GM21619 (cell line): ENCODE data around the gene CDKN3.

Experiments
- ATAC-seq: cut with Tn5 transposase; IDR thresholded peaks from one replicate; pipeline ENCODE4 v1.9.1; 2021; ENCODE audit not compliant: unreplicated experiment

The CDKN3 gene, protein sequence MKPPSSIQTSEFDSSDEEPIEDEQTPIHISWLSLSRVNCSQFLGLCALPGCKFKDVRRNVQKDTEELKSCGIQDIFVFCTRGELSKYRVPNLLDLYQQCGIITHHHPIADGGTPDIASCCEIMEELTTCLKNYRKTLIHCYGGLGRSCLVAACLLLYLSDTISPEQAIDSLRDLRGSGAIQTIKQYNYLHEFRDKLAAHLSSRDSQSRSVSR

DNA sequence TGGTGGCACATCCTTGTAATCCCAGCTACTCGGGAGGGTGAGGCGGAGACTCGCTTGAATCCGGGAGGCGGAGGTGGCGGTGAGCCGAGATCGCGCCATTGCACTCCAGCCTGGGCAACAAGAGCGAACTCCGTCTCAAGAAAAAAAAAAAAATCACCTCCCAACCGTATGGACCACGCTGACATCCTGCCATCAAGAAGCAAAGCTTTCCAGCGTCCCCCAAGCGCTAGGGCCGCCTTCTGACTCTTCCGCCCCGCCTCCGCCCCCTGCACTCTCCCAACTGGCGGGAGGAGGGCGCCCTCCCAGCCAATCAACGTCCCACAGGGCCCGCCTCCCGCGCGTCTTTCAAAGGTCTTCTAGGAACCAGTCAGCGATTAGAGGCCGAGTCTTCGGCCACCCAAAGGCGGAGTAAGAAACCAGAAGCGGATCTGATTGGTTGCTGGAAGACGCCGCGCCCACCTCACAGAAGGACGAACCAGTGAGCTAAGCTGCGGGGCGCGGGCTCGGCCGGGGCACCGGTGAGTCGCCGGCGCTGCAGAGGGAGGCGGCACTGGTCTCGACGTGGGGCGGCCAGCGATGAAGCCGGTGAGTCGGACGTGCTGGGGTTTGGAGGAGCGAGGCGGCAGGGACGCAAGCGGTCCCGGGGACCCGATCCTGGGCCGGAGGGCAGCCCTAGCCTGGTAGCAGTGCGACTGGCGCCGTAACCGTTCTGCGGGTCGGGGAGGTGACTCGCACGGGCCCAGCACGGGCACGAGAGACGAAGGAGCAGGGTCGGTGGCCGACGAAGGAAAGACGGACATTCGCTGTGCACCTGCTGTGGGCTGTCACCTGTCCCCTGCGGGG is at the start of gene CDKN3:
CDKN3 (plus strand) TSS at position 515 of the 843 bp plus-strand sequence; CDS start at position 577, 62 bp downstream.
- peak; percentile 96 for ATAC-seq

DNA sequence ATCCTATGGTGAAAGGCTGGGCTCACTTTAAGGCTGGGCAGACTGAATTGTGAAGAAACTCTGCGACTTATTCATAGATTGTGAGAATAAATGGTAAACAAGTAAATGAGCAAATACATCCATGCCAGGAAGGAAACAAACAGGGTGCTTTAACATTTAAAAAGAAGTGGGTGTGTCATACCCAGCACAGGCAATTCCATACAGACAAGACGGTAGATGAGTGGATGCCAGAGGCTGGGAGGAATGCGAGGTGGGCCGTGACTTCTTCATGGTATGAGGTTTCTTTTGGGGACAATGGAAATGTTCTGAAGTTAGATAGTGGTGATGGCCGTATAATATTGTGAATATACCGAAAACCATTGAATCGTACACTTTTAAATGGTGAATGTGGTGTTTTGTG is 49.8 kb upstream of the CDKN3 start:
- no peak for ATAC-seq

DNA sequence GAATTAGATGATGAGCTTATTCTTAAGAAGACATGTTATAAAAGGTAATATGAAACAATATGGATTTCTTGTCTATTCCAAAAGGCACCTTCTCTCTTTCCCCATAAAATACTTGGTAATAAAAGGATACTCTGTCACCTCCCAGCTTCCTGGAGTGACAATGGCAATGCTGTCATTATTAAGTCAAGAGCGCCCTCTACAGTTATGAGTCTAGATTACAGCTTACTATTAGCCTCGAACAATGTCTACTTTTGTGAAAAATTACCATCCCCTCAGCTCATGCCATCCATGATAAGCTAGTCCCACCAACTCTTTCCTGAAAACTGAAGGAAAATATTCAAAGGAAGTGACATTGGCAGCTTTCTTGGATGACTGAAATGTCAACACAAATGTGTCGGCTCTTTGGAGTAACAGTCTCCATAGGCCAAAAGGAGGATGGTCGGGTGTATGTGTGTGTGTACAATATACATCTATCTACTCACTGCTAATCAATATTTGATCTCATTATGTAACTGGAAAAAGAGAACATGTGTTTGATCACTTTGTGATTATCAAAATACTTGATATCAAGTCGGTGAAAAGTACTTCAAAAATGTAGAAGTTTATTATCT is 48.7 kb upstream of the CDKN3 start:
- peak; percentile 61 for ATAC-seq

DNA sequence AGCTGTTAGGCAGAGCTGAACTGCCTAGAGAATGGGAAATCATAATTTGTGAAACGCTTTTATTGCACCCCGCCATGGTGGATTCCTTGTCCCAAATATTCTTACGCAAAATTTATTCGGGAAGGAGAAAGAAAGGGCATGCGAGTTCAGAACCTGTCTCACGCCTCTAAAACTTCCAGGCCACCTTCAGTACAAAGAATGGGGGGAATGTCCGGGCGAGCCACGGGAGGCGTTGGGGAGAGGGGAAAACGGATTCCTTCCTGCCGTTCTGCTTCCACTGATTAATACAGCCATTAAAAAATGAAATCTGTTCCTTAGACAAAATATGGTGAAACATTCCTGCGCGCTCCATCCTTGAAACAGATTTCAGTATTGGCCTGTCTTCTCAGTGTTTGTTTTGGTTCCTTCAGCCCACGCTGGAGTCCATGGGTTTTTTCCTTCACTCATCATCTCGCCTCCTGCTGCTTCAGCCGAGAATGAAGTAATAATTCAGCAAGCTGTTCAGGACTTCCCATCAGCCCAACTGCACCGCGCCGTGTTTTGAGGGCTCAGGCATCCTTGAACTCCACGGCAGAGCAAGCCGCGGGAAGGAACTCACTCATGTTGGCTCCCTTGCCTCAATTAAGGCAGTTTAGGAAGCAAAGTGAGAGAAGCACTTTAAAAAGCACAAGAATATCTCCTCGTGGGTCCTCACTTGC is 47.7 kb upstream of the CDKN3 start:
- ATAC-seq = no peak

DNA sequence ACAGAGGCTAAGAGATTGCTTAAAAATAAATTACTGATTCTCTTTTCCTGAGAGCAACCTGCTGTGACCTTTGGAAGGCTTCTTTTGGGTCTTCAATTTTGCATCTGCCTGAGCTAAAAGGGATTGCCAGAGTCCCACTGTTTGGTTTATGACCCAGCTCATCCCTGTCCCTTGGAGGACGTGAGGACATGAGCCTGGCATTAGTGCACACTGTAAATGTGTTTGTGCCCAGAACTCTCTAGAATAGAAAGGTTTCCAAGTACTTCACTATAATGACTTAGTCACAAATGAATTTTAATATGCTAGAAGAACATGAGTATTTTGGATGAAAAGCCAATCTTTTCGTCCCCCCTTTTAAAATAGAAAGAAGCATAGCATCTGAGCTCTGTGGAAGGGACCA is 47.1 kb upstream of the CDKN3 start:
- ATAC-seq = no peak

DNA sequence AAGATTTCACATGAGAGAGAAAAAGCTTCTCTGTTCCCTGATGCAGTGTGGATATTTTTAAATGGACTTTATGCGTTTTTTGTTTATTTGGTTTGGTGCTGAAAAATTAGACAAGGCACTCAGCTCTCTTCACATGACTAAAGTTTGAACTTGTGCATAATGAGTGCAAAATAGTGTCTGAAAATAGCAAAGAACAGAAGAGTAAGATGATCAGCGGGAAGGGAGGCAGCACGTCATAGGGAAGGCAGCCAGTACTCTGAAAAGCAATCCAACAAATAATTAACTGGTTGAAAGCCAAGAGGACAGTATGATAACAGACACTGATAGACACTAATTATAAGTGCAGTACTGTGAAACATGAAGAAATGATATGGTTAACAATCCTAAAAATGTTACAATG is 46.6 kb upstream of the CDKN3 start:
- ATAC-seq = no peak

DNA sequence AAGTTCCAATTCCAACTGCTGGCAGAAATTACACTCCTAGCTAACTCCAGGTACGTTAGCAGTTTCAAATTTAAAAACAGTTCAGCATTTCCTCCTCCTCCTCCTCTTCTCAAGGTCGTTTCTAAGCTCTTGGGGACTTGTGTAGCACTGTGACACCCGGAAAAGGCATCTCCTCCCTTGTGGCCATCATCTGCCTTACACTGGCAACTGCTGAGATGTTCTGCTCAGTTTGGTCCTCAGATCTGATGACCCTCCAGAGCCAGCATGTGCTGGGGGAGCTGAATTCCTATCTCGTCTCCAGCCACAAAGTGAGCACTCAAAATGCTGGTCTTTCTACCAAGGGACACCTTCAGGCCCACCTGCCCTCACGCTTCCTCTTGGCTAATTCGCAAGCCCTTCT is 43.5 kb upstream of the CDKN3 start:
- no peak for ATAC-seq

DNA sequence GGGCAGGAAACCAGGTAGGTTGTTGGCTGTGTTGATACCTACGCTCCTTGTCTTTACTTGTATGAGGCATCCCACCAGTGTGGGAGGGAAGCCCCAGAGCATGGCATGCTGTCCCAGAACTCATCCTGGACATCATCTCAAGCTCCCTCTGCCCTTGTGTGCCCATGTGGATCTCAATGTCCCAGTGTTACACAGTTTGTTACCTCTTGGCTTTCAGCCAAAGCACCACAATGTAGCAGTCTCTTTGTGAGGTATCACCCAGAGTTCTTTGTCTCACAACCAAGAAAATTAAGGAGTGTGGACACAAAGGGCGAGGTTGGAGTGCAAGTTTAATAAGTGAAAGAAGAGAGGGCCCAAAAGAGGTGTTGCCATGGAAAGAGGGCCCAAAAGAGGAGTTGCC is 43.1 kb upstream of the CDKN3 start:
- no peak for ATAC-seq

DNA sequence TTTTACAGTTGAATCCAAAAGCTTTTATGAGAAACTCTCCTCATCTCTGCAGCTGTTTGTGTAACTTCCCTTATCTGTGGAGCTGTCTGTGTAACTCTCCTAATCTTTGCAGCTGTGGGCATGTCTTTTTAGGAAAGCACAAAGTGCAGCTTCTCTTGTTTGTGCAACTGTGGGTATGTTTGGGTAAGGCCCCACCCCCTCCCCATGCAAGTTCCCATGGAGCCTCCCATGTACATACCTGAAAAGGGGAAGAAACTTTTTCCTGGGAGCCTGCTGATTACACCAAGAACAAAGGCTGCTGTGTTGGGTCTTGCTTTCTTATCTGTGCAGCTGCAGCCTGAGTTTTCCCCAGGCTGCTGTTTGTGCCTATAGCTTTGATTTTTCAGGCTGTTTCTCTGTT is 42.7 kb upstream of the CDKN3 start:
- no peak for ATAC-seq

DNA sequence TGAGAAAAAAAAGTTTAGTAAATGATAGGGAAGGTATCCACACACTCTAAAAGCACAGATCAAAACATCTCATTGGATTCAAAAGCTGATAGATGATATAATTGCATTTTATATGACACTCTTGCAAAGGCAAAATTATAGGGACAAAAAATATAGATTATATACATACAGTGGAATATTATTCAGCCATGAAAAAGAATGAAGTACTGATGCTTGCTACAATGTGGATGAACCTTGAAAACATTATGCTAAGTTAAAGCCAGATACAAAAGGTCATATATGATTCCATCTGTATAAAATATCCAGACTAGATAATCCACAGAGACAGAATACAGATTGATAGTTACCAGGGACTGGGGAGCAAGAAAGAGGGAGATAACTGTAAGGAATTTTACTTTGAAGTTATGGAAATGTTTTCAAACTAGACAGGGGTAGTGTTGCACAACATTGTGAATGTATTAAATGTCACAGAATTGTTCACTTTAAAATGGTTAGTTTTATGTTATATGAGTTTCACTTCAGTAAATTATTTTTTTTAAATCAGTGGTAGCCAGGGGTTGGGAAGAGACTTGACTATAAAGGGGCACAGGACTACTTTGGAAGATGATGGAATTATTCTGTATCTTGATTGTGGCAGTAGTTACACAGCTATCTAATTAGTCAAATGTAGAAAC is 41.7 kb upstream of the CDKN3 start:
- ATAC-seq = no peak

DNA sequence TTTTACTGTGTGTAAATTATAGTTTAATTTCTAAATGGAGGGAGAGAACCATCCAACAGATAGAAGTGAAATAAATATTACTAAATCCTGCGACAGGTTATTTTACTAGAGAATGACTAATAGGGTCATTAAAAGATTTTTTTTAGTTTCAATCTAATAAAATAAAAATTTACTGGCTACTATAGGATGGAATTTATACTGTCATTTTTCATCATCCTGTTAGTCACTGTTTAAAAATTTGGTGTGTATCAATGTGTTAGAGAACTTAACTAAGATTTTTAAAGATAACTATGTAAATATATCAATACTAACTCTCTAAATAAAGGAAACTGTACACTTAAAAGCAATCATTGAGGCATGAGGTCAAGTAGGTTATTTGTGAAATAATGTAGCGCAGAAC is 41.1 kb upstream of the CDKN3 start:
- ATAC-seq = no peak

DNA sequence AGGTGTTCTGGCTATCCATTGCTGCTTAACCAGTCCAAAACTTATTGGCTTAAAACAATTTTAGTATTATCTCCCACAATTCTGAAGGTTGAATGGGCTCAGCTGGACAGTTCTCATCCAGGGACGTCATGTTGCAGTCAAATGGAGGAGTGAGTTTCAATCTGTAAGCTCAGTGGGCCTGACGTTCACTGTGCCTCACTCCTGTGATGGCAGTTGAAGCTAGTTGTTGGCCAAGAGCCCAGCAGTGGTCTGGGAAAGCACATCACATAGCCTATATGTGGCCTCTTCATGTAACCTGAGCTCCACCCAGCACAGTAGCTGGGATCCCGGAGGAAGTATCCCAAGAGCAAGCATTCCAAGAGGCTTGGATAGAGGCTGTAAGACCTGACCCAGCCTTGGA is 40.6 kb upstream of the CDKN3 start:
- no peak for ATAC-seq

DNA sequence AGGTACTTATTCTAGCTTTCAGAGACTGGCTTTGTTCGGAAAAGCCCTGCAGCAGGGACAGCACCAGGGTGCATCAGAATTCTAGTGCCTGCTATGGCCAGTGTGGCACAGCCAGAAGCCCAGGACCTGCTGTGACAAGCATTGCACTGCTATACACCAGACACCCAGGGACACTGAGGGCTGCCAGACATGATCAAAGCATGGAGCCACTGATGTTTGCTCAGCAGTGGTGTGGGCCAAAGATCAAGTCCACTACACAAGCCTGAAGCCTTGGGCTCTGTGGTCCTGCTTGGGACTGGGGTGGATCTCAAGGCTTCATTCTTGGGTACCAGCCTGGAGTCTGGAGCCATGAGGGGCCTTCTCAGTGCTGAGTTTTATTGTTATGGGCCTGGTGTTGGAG is 36.1 kb upstream of the CDKN3 start:
- ATAC-seq = no peak

DNA sequence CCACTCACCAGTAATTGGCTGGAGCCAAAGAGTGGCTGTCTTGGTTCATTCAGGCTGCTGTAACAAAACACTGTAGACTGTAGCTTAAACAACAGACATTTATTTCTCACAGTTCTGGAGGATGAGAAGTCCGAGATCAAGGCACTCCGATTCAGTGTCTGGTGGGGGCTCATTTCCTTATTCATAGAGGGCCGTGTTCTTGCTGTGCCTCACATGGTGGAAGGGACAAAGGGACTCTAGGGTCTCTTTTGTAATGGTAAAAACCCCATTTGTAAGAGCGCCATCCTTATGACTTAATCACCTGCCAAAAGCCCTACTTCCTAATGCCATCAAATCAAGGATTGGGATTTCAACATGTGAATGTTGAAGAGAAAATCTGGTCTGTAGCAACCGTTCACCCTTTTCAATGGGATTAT is 34.7 kb upstream of the CDKN3 start:
- no peak for ATAC-seq

DNA sequence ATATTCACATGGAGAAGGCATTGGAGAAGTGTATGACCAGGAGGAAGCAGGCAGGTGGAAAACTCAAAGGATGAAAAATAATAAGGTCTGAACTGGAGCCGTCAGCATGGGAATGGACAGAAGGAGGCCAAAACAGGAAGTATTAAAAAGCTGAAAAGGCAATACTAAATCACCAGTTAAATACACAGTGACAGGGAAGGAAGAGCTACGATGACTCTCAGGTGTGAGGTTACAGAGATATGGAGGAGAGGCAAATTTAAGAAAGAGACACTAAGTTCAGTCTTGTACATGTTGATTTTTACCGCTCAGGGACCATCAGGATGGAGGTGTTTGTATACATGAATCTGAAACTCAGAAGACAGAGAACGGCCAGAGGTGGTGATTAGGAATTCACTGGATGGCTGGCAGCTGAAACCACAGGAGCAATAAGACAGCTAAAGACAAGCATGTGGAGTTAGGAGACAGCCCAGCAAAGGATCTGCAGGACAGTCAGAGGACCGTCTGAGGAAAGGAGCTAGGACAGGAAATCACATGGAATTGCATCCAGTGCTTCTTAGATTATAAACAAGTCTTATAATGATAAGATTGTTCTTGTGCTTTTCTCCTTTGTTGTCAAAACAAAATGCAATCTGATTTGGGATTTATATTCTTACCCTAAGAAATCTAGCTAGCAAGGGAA is 33.9 kb upstream of the CDKN3 start:
- ATAC-seq = no peak

DNA sequence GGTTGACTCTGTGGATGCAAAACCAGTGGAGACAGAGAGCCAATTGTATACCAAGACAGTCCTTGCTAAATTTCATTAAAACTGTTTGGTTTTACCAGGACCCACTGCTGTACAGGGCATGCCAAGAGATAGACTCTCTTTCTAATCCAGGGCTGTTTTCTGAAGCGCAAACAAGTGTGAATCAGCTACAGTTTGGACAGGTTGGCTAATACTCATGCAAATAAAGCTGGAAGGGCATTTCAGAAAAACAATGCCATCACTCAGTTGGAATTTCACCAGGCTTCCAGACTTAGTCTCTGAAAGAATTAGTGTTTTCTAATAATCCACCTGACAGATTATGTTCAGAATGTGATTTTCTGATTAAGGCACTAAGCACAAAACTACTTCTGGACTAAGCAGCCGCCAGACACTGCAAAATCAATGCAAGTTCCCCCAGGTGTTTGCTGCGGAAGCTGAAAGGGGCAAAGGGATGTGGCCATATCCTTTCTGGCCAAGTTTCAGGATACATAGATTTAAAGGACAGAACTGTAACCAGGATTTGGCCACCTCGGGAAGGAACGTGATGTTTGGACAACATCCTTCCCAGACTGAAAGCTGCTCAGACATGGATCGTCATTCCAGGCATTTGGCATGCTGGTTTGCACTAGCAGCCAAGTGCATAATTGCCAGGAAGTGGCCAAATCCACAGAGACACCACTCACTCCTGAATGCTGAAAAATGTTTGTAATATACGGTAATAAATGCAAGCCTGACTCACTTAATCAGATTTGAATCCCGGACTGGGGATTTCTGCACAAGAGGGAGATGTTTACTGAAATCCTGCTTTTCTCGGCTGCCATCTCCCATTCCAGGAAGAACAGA is 32.0 kb upstream of the CDKN3 start:
- ATAC-seq = no peak

DNA sequence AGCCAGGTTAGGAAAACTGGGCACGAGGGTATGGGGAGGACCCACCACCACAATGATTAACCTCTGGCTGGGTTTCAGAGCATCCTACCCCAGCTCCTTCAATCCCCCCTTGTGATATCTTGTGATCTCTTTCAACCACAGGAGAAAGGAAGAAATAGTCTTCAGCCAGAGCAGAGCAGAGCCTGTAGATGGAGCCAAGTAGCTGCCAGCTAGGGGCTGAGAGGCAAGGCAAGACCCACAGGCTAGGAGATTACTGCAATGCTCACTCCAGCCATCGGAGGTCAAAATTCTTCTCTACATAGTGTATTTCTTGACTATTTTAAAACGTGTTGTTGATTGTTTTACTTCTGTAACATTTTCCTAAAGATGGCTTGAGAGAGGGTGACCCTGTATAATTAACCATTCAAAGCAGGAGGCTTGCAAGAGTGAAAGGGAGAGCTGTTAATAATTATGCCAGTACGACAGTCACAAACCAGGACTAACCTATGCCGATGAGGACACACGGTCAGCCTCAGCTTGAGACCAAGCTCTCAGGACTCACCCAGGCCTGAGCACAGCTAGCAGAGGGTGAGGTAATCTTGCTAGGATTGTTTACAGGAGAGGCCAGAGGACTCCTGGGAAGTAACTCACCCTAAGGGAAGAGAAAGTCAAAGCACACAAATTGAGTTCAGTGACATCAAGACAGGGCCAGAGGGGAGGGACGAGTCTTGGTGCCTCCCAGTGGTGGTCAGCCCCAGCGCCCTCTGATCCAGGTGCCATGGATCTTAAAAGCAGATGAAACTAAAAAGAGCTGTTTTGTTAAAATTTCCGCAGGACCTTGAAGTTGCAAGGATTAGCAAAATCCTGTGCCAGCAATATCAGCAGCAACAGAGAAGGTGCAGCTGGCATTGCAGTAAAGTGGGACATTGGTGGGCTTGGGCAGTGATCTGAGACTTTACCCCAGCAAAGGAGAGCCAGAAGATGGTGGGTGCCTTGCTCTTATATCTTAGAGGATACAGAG is 29.8 kb upstream of the CDKN3 start:
- no peak for ATAC-seq

DNA sequence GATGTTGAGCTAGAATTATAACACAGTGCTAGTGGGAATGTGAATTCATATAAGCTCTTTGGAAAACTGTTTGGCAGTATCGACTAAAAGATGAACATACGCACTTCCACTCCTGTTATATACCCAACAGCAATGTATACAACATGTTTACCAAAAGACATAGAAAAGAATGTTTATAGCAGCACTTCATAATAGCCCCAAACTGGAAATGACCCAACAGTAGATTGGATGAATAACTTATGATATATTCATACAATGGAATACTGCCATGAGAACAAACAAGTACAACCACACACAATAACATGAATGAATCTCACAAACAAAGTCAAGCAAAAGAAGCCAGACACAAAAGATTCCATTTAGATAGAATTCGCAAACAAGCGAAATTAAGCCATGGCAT is 28.5 kb upstream of the CDKN3 start:
- no peak for ATAC-seq
